Measurements from ENCODE around the gene TCERG1L.

TCERG1L gene

GRCh38 chr10:131270461-131271190, 40.9 kb downstream of the TCERG1L start:
- Histone ChIP-seq H3K4me2 (ENCODE audit: low read depth, low read length, poor library complexity, severe bottlenecking) (no peak overlapping the region), H4K20me1 (ENCODE audit: insufficient read depth, low read length, poor library complexity, severe bottlenecking) (no peaks in the 10 kb centered on the region), H3K9me3 (ENCODE audit: insufficient read depth, low read depth, low read length) (peaks cover 42% of the 10 kb centered on the region)

GRCh38 chr10:131269776-131270460, 41.6 kb downstream of the TCERG1L start:
- Histone ChIP-seq H4K20me1 (ENCODE audit: insufficient read depth, low read length, poor library complexity, severe bottlenecking) (no peaks in the 10 kb centered on the region), H3K79me2 (ENCODE audit: insufficient read depth, low read length) (no peaks in the 10 kb centered on the region), H3F3A (ENCODE audit: low read depth) (no peaks in the 10 kb centered on the region), H3K9me3 (ENCODE audit: insufficient read depth, low read depth, low read length) (peaks cover 37% of the 10 kb centered on the region), H3K4me1 (ENCODE audit: insufficient read depth, low read length, poor library complexity, severe bottlenecking) (no peaks in the 10 kb centered on the region), H3K9me2 (replicated peaks; ENCODE audit: low read depth, low read length) (no peaks in the 10 kb centered on the region), H3K4me2 (ENCODE audit: low read depth, low read length, poor library complexity, severe bottlenecking) (no peak overlapping the region), H3K4me3 (ENCODE audit: low read length, poor library complexity, severe bottlenecking) (no peak overlapping the region), H3K9ac (ENCODE audit: low read depth, low read length, poor library complexity, severe bottlenecking) (no peak overlapping the region), H3K36me3 (ENCODE audit: insufficient read depth, low read length) (no peaks in the 10 kb centered on the region), H3K27me3 (ENCODE audit: insufficient read depth, low read length, poor library complexity, severe bottlenecking) (no peaks in the 10 kb centered on the region), H2AFZ (ENCODE audit: low read length) (no peak overlapping the region)
- TF ChIP-seq CTCF (conservative IDR thresholded peaks at IDR 0.05; ENCODE audit: low read length) (no peak), EZH2phosphoT487 (IDR thresholded peaks at IDR 0.05; ENCODE audit: borderline replicate concordance) (no peak)

More at GRCh38 chr10:131270461-131271190, 40.9 kb downstream of the TCERG1L start:
- TF ChIP-seq CTCF (conservative IDR thresholded peaks at IDR 0.05; ENCODE audit: low read length) (no peak), EZH2phosphoT487 (IDR thresholded peaks at IDR 0.05; ENCODE audit: borderline replicate concordance) (no peak)
- Histone ChIP-seq H2AFZ (ENCODE audit: low read length) (no peak overlapping the region), H3K9ac (ENCODE audit: low read depth, low read length, poor library complexity, severe bottlenecking) (no peak overlapping the region), H3K36me3 (ENCODE audit: insufficient read depth, low read length) (no peaks in the 10 kb centered on the region), H3K4me3 (ENCODE audit: low read length, poor library complexity, severe bottlenecking) (no peak overlapping the region), H3K79me2 (ENCODE audit: insufficient read depth, low read length) (no peaks in the 10 kb centered on the region), H3K27me3 (ENCODE audit: insufficient read depth, low read length, poor library complexity, severe bottlenecking) (no peaks in the 10 kb centered on the region), H3K9me2 (replicated peaks; ENCODE audit: low read depth, low read length) (no peaks in the 10 kb centered on the region), H3K4me1 (ENCODE audit: insufficient read depth, low read length, poor library complexity, severe bottlenecking) (no peaks in the 10 kb centered on the region), H3F3A (ENCODE audit: low read depth) (no peaks in the 10 kb centered on the region)

- Histone ChIP-seq H3K9me2 (replicated peaks; ENCODE audit: low read depth, low read length) (no peaks in the 10 kb centered on the region), H2AFZ (ENCODE audit: low read length) (no peak overlapping the region), H3K9me3 (ENCODE audit: insufficient read depth, low read depth, low read length) (peaks cover 23% of the 10 kb centered on the region), H3K4me3 (ENCODE audit: low read length, poor library complexity, severe bottlenecking) (no peak overlapping the region), H3K4me2 (ENCODE audit: low read depth, low read length, poor library complexity, severe bottlenecking) (no peak overlapping the region), H3K27me3 (ENCODE audit: insufficient read depth, low read length, poor library complexity, severe bottlenecking) (no peaks in the 10 kb centered on the region), H3K4me1 (ENCODE audit: insufficient read depth, low read length, poor library complexity, severe bottlenecking) (no peaks in the 10 kb centered on the region), H3K36me3 (ENCODE audit: insufficient read depth, low read length) (no peaks in the 10 kb centered on the region), H4K20me1 (ENCODE audit: insufficient read depth, low read length, poor library complexity, severe bottlenecking) (no peaks in the 10 kb centered on the region), H3K79me2 (ENCODE audit: insufficient read depth, low read length) (no peaks in the 10 kb centered on the region), H3K9ac (ENCODE audit: low read depth, low read length, poor library complexity, severe bottlenecking) (no peak overlapping the region), H3F3A (ENCODE audit: low read depth) (no peaks in the 10 kb centered on the region)
- TF ChIP-seq CTCF (conservative IDR thresholded peaks at IDR 0.05; ENCODE audit: low read length): no peak
- no peak for TF ChIP-seq EZH2phosphoT487 (IDR thresholded peaks at IDR 0.05; ENCODE audit: borderline replicate concordance)
Measured at GRCh38 chr10:131267814-131268095, 43.8 kb downstream of the TCERG1L start.
